ENCODE data around the gene HMOX1. TPM values are rescaled to one million over a fixed set of nuclear protein-coding genes. Genes with fewer than 3 reads are reported as not detected.

HMOX1 gene
- polyA plus RNA-seq, 1 donor (not counting 4 experiments of a cell fraction or from before 2014, with no cell fraction given): 1.5 TPM

DNA sequence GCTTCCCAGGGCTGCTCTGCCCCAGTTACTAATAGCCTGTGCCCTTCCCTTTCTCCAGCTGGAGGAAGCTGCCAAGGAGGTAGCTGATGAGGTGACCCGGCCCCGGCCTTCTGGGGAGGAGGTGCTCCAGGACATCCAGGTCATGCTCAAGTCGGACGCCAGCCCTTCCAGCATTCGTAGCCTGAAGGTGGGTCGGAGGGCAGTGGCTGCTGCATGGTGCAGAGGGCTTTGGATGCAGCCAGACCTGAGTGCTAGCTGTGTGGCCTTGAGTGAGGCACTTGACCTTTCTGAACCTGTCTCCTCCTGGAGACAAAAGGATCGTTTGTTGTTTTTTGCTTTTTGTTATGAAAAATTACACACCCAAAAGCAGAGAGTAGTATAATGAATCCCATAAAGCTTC, 22.5 kb downstream of the HMOX1 start:
- no peak overlapping the region for H3K27ac ChIP-seq (ENCODE audit: control insufficient read depth, insufficient read depth, low read length)
- H3K9ac ChIP-seq (ENCODE audit: control insufficient read depth, extremely low read depth, insufficient read depth, low read length): no peak overlapping the region
- dilution Hi-C loops (cut with MboI; ENCODE audit: extremely low pct_ligation_motif_present, low sequenced_read_pairs): no loop called here
- H4K20me1 ChIP-seq (ENCODE audit: control insufficient read depth, extremely low read depth, insufficient read depth, low read length): no peaks in the 10 kb centered on the region
- H3K4me3 ChIP-seq (ENCODE audit: control insufficient read depth in 2 of 3, extremely low read depth in 1 of 3, insufficient read depth in 2 of 3, low read depth in 1 of 3, low read length in 3 of 3): no peak overlapping the region
- H3K36me3 ChIP-seq (ENCODE audit: control insufficient read depth in 2 of 2, extremely low read depth in 1 of 2, insufficient read depth in 2 of 2, low read length in 2 of 2): peaks cover 4 to 37% of the 10 kb centered on the region in 2 experiments
- H2AFZ ChIP-seq (ENCODE audit: control insufficient read depth, low read length): no peak overlapping the region
- no peak for DNase-seq (ENCODE audit: low read depth, low spot score)
- no peaks in the 10 kb centered on the region for H3K27me3 ChIP-seq (ENCODE audit: control insufficient read depth, extremely low read depth, insufficient read depth, low read length)
- FAIRE-seq: no peak
- no peaks in the 10 kb centered on the region for H3K9me3 ChIP-seq (ENCODE audit: control insufficient read depth, low read depth, low read length)
- H3K4me1 ChIP-seq (ENCODE audit: control insufficient read depth, extremely low read depth, insufficient read depth, low read length): peaks cover 14% of the 10 kb centered on the region
- H3K4me2 ChIP-seq (ENCODE audit: control insufficient read depth, extremely low read depth, insufficient read depth, low read depth, low read length): no peak overlapping the region
- peaks cover 2% of the 10 kb centered on the region for H3K79me2 ChIP-seq (ENCODE audit: control insufficient read depth, insufficient read depth, low read length)
- TF ChIP-seq, protein P1, sequence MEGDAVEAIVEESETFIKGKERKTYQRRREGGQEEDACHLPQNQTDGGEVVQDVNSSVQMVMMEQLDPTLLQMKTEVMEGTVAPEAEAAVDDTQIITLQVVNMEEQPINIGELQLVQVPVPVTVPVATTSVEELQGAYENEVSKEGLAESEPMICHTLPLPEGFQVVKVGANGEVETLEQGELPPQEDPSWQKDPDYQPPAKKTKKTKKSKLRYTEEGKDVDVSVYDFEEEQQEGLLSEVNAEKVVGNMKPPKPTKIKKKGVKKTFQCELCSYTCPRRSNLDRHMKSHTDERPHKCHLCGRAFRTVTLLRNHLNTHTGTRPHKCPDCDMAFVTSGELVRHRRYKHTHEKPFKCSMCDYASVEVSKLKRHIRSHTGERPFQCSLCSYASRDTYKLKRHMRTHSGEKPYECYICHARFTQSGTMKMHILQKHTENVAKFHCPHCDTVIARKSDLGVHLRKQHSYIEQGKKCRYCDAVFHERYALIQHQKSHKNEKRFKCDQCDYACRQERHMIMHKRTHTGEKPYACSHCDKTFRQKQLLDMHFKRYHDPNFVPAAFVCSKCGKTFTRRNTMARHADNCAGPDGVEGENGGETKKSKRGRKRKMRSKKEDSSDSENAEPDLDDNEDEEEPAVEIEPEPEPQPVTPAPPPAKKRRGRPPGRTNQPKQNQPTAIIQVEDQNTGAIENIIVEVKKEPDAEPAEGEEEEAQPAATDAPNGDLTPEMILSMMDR (optimal IDR thresholded peaks at IDR 0.05 in 1 of 3, IDR thresholded peaks at IDR 0.05 in 1 of 3, conservative IDR thresholded peaks at IDR 0.05 in 1 of 3; ENCODE audit: extremely low read depth in 1 of 3, insufficient read depth in 2 of 3, low read length in 3 of 3): no peak
- no peak for TF ChIP-seq EZH2 (IDR thresholded peaks at IDR 0.05; ENCODE audit: low read length)
- no peaks in the 10 kb centered on the region for H3K9me1 ChIP-seq (ENCODE audit: control insufficient read depth, extremely low read depth, insufficient read depth, low read length)

GRCh38 chr22:35404176-35404575, 23.3 kb downstream of the HMOX1 start:
- H2AFZ ChIP-seq (ENCODE audit: control insufficient read depth, low read length): no peak overlapping the region
- no peaks in the 10 kb centered on the region for H3K9me1 ChIP-seq (ENCODE audit: control insufficient read depth, extremely low read depth, insufficient read depth, low read length)
- no peaks in the 10 kb centered on the region for H3K27me3 ChIP-seq (ENCODE audit: control insufficient read depth, extremely low read depth, insufficient read depth, low read length)
- H3K9ac ChIP-seq (ENCODE audit: control insufficient read depth, extremely low read depth, insufficient read depth, low read length): no peak overlapping the region
- no peak overlapping the region for H3K27ac ChIP-seq (ENCODE audit: control insufficient read depth, insufficient read depth, low read length)
- H4K20me1 ChIP-seq (ENCODE audit: control insufficient read depth, extremely low read depth, insufficient read depth, low read length): no peaks in the 10 kb centered on the region
- peaks cover 4 to 41% of the 10 kb centered on the region in 2 experiments for H3K36me3 ChIP-seq (ENCODE audit: control insufficient read depth in 2 of 2, extremely low read depth in 1 of 2, insufficient read depth in 2 of 2, low read length in 2 of 2)
- dilution Hi-C loops (cut with MboI; ENCODE audit: extremely low pct_ligation_motif_present, low sequenced_read_pairs): no loop called here
- H3K4me3 ChIP-seq (ENCODE audit: control insufficient read depth in 2 of 3, extremely low read depth in 1 of 3, insufficient read depth in 2 of 3, low read depth in 1 of 3, low read length in 3 of 3): no peak overlapping the region
- H3K4me2 ChIP-seq (ENCODE audit: control insufficient read depth, extremely low read depth, insufficient read depth, low read depth, low read length): no peak overlapping the region
- no peak for FAIRE-seq
- no peak for DNase-seq (ENCODE audit: low read depth, low spot score)
- H3K79me2 ChIP-seq (ENCODE audit: control insufficient read depth, insufficient read depth, low read length): peaks cover 2% of the 10 kb centered on the region
- peaks cover 14% of the 10 kb centered on the region for H3K4me1 ChIP-seq (ENCODE audit: control insufficient read depth, extremely low read depth, insufficient read depth, low read length)
- TF ChIP-seq EZH2 (IDR thresholded peaks at IDR 0.05; ENCODE audit: low read length): no peak
- TF ChIP-seq, protein P1 (optimal IDR thresholded peaks at IDR 0.05 in 1 of 3, IDR thresholded peaks at IDR 0.05 in 1 of 3, conservative IDR thresholded peaks at IDR 0.05 in 1 of 3; ENCODE audit: extremely low read depth in 1 of 3, insufficient read depth in 2 of 3, low read length in 3 of 3): no peak
- no peaks in the 10 kb centered on the region for H3K9me3 ChIP-seq (ENCODE audit: control insufficient read depth, low read depth, low read length)
